Measurements from ENCODE around the gene FBXO31. TPM values are rescaled to one million over a fixed set of nuclear protein-coding genes. Genes with fewer than 3 reads are reported as not detected.

Gene FBXO31
- total and polyA plus RNA-seq, 2 of the 13 experiments (the other 11 are each of a cell fraction or from before 2014, with no cell fraction given) = 92.4 to 101 TPM

GRCh38 chr16:87316923-87317749 lies 66.4 kb downstream of the FBXO31 start, which contains the start of gene C16orf95 (continued):
- TF ChIP-seq TRIM22 (IDR thresholded peaks at IDR 0.05) = no peak
- TF ChIP-seq ZBTB34 (CRISPR knock-in tag; IDR thresholded peaks at IDR 0.05) = no peak
- TF ChIP-seq MYPOP (CRISPR knock-in tag; IDR thresholded peaks at IDR 0.05) = peak; percentile 90
- TF ChIP-seq NFYC (CRISPR knock-in tag; IDR thresholded peaks at IDR 0.05) = peak; percentile 100
- TF ChIP-seq PHF8 (CRISPR knock-in tag; IDR thresholded peaks at IDR 0.05) = peak; percentile 97
- TF ChIP-seq KDM5A (IDR thresholded peaks at IDR 0.05; ENCODE audit: borderline replicate concordance, low read length) = peak; percentile 98
- peak; percentile 34; the same call in 1 of the 2 replicates for TF ChIP-seq ZNF557 (CRISPR knock-in tag; IDR thresholded peaks at IDR 0.05)
- TF ChIP-seq ATF2 (CRISPR knock-in tag; IDR thresholded peaks at IDR 0.05) = peak; percentile 82
- peak; percentile 73; the same call in 1 of the 2 replicates for TF ChIP-seq ZNF878 (CRISPR knock-in tag; IDR thresholded peaks at IDR 0.05)
- no peak for TF ChIP-seq CERS6 (CRISPR knock-in tag; IDR thresholded peaks at IDR 0.05)
- TF ChIP-seq ZNF883 (CRISPR knock-in tag; IDR thresholded peaks at IDR 0.05; ENCODE audit: not compliant biosample characterization) = peak; percentile 87
- peak; percentile 74; the same call in 1 of the 2 replicates for TF ChIP-seq STAT5B (CRISPR knock-in tag; IDR thresholded peaks at IDR 0.05)
- TF ChIP-seq ZNF468 (CRISPR knock-in tag; IDR thresholded peaks at IDR 0.05) = no peak
- TF ChIP-seq PAF1 (CRISPR knock-in tag; IDR thresholded peaks at IDR 0.05) = no peak
- TF ChIP-seq THAP11 (CRISPR knock-in tag; IDR thresholded peaks at IDR 0.05) = peak; percentile 81
- no peak for TF ChIP-seq MBNL3 (CRISPR knock-in tag; conservative IDR thresholded peaks at IDR 0.05)
- peak; percentile 76 for TF ChIP-seq SAP130 (CRISPR knock-in tag; IDR thresholded peaks at IDR 0.05; ENCODE audit: low read depth)
- no peak for TF ChIP-seq HOXA7 (CRISPR knock-in tag; IDR thresholded peaks at IDR 0.05)
- peak; percentile 93 for TF ChIP-seq ZFP91 (CRISPR knock-in tag; IDR thresholded peaks at IDR 0.05; ENCODE audit: borderline replicate concordance)
- peak; percentile 89; the same call in 1 of the 2 replicates for TF ChIP-seq ZNF567 (CRISPR knock-in tag; IDR thresholded peaks at IDR 0.05; ENCODE audit: borderline replicate concordance)
- peak; percentile 74; the same call in 1 of the 2 replicates for TF ChIP-seq ZNF510 (CRISPR knock-in tag; IDR thresholded peaks at IDR 0.05; ENCODE audit: low read depth)

Data from HepG2 (cell line).